Transverse colon (tissue), 4 donors: ENCODE data around the gene RGS19. TPM values are rescaled to one million over a fixed set of nuclear protein-coding genes. Genes with fewer than 3 reads are reported as not detected.
A peak's percentile ranks its signal among the peaks of the same experiment; 100 is the strongest.

ENCODE experiments used
- DNase-seq: peaks from one replicate; pipeline ENCODE4 v3.0.0-alpha.2; 2019
- H3K27ac ChIP-seq, 4 donors: fragments of 200-600 bp; sonication (generic); 2 replicates each; pipeline ENCODE4 v1.5.1; 2016 to 2018; ENCODE audit warnings: inconsistent platforms in 4 of 4
- H3K27me3 ChIP-seq: fragments of 200-600 bp; sonication (generic); 2 replicates; pipeline ENCODE4 v1.5.1; 2017; ENCODE audit warnings: inconsistent platforms
- H3K36me3 ChIP-seq, 4 donors: fragments of 200-600 bp; sonication (generic); 2 replicates each; pipeline ENCODE4 v1.5.1; 2017 to 2019; ENCODE audit warnings: inconsistent platforms in 4 of 4
- H3K4me1 ChIP-seq, 4 donors: fragments of 200-600 bp; sonication (generic); 2 replicates each; pipeline ENCODE4 v1.5.1; 2017 to 2020; ENCODE audit warnings: inconsistent platforms in 4 of 4
- H3K4me3 ChIP-seq, 4 donors: fragments of 200-600 bp; sonication (generic); 1 replicate in 1 of 4; 2 replicates in 3 of 4; pipeline versions ENCODE4 v1.5.1 to v1.6.1; 2017 to 2019; ENCODE audit warnings: inconsistent platforms in 4 of 4
- H3K9me3 ChIP-seq, 2 donors: fragments of 200-600 bp; sonication (generic); 2 replicates each; pipeline ENCODE4 v1.5.1; 2017 to 2019; ENCODE audit warnings: inconsistent platforms in 2 of 2
- EP300 ChIP-seq: sonication (generic); formaldehyde crosslinking; IDR thresholded peaks from one replicate; pipeline ENCODE4 v1.6.1; 2017; ENCODE audit warnings: antibody characterized with exemption, low read depth
- POLR2A ChIP-seq: fragments of 450-650 bp; IDR thresholded peaks from one replicate; pipeline ENCODE4 v1.6.1; 2016; ENCODE audit warnings: antibody characterized with exemption, mild to moderate bottlenecking, moderate library complexity
- POLR2AphosphoS5 ChIP-seq, 3 donors: sonication (generic); formaldehyde crosslinking; IDR thresholded peaks; one replicate each; pipeline ENCODE4 v1.6.1; 2016; ENCODE audit warnings: antibody characterized with exemption in 3 of 3
- WGBS, 2 donors: methylation state at CpG; one replicate each; pipeline ENCODE4 v1.1.5; 2018; ENCODE audit warnings: low coverage in 1 of 2; 5-methylcytosine and 5-hydroxymethylcytosine counted together
- in situ Hi-C, 4 donors: fragments of 200-750 bp; cut with MboI; loops; one replicate each; pipeline versions ENCODE4 v1.15.0 to v1.15.1; 2017; ENCODE audit warnings: low sequenced_read_pairs in 3 of 4, low pct_ligation_motif_present in 1 of 4, low pct_unique_long_range_greater_than_20kb in 1 of 4
- intact Hi-C: fragments of 100-400 bp; cut with DNase I; formaldehyde crosslinking; loops from one replicate; pipeline ENCODE4 v1.15.1; 2023; ENCODE audit warnings: low total_unique reads
- total RNA-seq, 4 donors: library from RNA; depleted of rRNA; stranded (reverse); fragments of >200 nt; gene quantifications; one replicate each; pipeline ENCODE4 v1.1.0, GENCODE V29; 2016
- TF ChIP-seq, protein P1 (sequence below), 5 experiments: fragments of 200-600 bp in 3 of 5; fragments of 450-650 bp in 2 of 5; sonication (generic) in 3 of 5; IDR thresholded peaks; 1 replicate in 2 of 5; 2 replicates in 3 of 5; pipeline ENCODE4 v1.5.1; 2016 to 2017; ENCODE audit warnings: antibody characterized with exemption in 5 of 5, inconsistent platforms in 3 of 5, mild to moderate bottlenecking in 2 of 5, moderate library complexity in 1 of 5

Gene RGS19
- total RNA-seq, 4 donors from 2014 or later: 5.5 to 37.4 (median 10.8) TPM; not detected in 1

DNA sequence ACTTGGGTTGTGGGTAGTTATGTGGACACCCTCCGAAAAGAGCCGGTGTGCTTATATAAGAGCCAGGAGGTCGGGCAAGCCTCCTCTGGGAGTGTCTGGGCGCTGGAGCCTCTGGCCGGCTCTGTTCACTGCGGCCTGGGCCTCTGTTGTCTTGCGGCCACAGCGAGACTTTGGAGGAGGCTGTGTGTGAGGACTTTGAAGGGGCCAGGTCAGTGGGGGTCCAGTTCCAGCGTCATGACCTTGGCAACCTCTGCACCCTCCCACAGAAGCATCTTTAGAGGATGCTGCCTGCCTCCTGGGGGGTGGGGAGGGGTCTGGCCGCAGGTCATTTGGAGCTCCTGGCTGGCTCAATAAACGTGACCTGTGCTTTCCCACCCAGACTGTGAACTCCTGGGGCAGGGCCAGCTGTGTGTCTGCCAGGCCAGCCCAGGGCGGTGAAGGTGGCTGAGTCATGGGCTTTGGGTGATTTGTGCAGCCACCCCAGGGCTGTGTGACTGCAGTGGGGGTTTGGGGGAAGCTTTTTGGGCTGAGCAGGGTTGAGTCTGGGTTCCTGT is 15.1 kb downstream of the RGS19 start:
- no peak for DNase-seq
- Histone ChIP-seq H3K4me3 (peak overlapping the region in 1 of 4 donors; percentile 73), H3K27ac (peak overlapping the region in 1 of 4 donors; percentile 88), H3K9me3 (no peaks in the 10 kb centered on the region), H3K4me1 (peaks cover 13 to 26% (median 20%) of the 10 kb centered on the region in 4 donors), H3K36me3 (no peaks in the 10 kb centered on the region), H3K27me3 (peaks cover 4% of the 10 kb centered on the region)
- intact Hi-C loops: no loop called here
- TF ChIP-seq POLR2AphosphoS5 (IDR thresholded peaks at IDR 0.05): no peak
- TF ChIP-seq POLR2A: no peak
- TF ChIP-seq, protein P1, sequence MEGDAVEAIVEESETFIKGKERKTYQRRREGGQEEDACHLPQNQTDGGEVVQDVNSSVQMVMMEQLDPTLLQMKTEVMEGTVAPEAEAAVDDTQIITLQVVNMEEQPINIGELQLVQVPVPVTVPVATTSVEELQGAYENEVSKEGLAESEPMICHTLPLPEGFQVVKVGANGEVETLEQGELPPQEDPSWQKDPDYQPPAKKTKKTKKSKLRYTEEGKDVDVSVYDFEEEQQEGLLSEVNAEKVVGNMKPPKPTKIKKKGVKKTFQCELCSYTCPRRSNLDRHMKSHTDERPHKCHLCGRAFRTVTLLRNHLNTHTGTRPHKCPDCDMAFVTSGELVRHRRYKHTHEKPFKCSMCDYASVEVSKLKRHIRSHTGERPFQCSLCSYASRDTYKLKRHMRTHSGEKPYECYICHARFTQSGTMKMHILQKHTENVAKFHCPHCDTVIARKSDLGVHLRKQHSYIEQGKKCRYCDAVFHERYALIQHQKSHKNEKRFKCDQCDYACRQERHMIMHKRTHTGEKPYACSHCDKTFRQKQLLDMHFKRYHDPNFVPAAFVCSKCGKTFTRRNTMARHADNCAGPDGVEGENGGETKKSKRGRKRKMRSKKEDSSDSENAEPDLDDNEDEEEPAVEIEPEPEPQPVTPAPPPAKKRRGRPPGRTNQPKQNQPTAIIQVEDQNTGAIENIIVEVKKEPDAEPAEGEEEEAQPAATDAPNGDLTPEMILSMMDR (IDR thresholded peaks at IDR 0.05): no peak
- in situ Hi-C loops: no loop called here
- WGBS, 2 donors: 54% methylated on average over 12 of the region's 12 CpGs; no CpG with 5 or more reads in 1 of the 2 donors

DNA sequence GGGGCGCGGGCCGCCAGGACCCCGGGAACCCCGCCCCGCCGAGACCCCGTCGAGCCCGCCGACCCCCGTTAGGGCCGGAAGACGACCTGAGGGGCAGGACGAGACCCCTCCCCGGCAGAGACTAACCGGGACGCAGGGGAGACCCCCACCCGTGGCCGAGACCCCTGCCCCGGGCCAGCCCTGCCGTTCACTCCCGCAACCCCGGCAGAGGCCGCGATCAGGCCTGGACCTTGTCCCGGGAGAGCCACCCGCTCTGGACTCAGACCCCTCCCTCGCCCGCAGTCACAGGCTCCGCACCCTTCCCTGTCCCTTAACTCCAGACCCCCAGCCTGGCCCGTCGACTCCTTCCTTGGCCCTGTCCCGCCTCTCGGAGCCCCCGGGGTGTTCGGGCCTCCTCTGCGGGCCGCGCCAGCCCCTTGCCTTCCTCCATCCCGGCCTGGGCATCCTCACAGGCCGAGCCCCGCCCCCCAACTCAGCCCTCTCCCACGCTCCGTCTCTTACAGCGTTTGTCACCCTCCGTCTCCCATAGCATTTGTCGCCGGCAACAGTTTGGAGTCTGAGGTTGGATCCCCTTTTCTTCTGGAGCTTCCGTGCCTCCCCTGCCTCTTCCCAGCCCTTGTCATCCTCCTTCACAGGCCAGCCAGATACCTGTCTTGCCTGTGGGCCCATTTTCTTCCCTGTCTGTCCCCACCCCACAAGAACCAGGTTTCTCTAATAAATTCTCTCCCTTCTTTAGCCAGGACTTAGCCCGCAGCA is 15.8 kb downstream of the RGS19 start:
- peak overlapping the region; percentile 60 to 89 (median 72) for H3K4me3 ChIP-seq
- H3K36me3 ChIP-seq: no peaks in the 10 kb centered on the region
- peaks cover 13 to 26% (median 20%) of the 10 kb centered on the region in 4 donors for H3K4me1 ChIP-seq
- 6 to 29% methylated on average over 6 to 46 of the region's 51 CpGs for WGBS, 2 donors
- H3K27me3 ChIP-seq: peaks cover 4% of the 10 kb centered on the region
- TF ChIP-seq POLR2AphosphoS5 (IDR thresholded peaks at IDR 0.05) (no peak), POLR2A (no peak), EP300 (no peak)
- TF ChIP-seq, protein P1 (IDR thresholded peaks at IDR 0.05): no peak
- in situ Hi-C loops: no loop called here
- H3K9me3 ChIP-seq: no peaks in the 10 kb centered on the region
- peak; percentile 30 for DNase-seq
- intact Hi-C loops: no loop called here
- H3K27ac ChIP-seq: peak overlapping the region; percentile 76 to 88 (median 78)

DNA sequence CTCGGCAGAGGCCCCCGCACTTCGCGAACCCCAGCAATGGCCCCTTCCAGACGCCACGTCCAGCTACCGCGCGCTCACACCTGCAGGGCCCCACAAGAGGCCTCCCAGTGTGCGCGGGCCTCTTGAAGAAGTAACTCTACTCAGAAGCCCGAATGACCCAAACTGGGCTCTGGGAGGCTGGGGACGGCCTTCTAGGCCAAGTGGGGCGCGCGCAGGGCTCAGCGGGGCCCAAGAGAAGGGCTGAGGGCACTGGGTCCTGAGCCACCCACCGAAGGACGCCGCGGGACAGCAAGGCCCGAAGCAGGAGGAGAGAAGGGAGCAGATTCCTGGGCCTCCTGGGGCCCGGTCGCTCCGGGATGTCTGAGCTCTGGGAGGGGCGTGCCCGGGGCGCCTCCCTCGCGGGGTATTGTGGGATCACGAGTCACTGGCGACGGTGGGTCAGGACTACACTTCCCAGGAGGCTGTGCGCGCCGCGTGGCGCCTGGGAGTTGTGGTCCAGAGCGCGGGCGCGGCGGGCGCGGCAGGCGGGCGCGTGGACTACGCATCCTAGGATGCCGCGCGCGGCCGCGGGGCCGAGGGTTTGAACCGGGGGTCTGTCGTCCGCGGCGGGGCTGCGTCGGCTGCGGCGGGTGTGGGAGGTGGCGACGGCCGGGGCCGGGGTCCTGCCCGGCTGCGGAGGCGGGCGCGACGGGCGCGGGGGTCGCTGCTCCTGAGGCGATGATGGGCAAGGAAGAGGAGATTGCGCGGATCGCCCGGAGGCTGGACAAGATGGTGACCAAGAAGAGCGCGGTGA is 16.5 kb downstream of the RGS19 start, which contains the start of gene TCEA2:
TCEA2 (plus strand) TSS at position 603 of the 793 bp plus-strand sequence; CDS start at position 718, 115 bp downstream.
- 18% methylated on average over 41 of the region's 85 CpGs; no CpG with 5 or more reads in 1 of the 2 donors for WGBS, 2 donors
- peaks cover 4% of the 10 kb centered on the region for H3K27me3 ChIP-seq

More for the DNA sequence above, 16.5 kb downstream of the RGS19 start, which contains the start of gene TCEA2:
- peak within 1 kb of the TSS; percentile 60 to 89 (median 72) for H3K4me3 ChIP-seq
- no peaks in the 10 kb centered on the region for H3K36me3 ChIP-seq
- H3K9me3 ChIP-seq: no peaks in the 10 kb centered on the region
- in situ Hi-C loops: no loop called here
- intact Hi-C loops: no loop called here
- TF ChIP-seq, protein P1 (IDR thresholded peaks at IDR 0.05): no peak
- peak; percentile 57 to 79 (median 67) for TF ChIP-seq POLR2AphosphoS5 (IDR thresholded peaks at IDR 0.05)
- peak; percentile 73 for TF ChIP-seq POLR2A
- TF ChIP-seq EP300: no peak
- peak; percentile 97 for DNase-seq
- peak within 1 kb of the TSS; percentile 76 to 88 (median 78) for H3K27ac ChIP-seq
- peaks cover 13 to 27% (median 20%) of the 10 kb centered on the region in 4 donors for H3K4me1 ChIP-seq
